GM21526 (cell line): ENCODE measurements around the gene NSUN3.
"Not testable (repeated sequence)": the region's sequence is repeated elsewhere in the genome, so short reads cannot be mapped to it uniquely, and the experiment has no call there.

Experiments used
- ATAC-seq: cut with Tn5 transposase; IDR thresholded peaks from one replicate; pipeline ENCODE4 v1.9.1; 2021; ENCODE audit warnings: moderate library complexity; ENCODE audit not compliant: unreplicated experiment, low FRiP score

Gene NSUN3

GRCh38 chr3:94062513-94063404 lies at the start of gene NSUN3, which contains the start of gene DHFR2:
TSS of gene NSUN3 (plus strand) at chr3:94063061. CDS start at chr3:94063127, 66 bp downstream.
TSS of gene DHFR2 (minus strand) at chr3:94062916. CDS start at chr3:94061511, 1,405 bp downstream.
- peak; percentile 93 for ATAC-seq

GRCh38 chr3:94015025-94015424 lies 47.8 kb upstream of the NSUN3 start:
- ATAC-seq, result no peak

GRCh38 chr3:94019659-94020058 lies 43.2 kb upstream of the NSUN3 start:
- ATAC-seq, result no peak

GRCh38 chr3:94020293-94020692 lies 42.6 kb upstream of the NSUN3 start:
- no peak for ATAC-seq

- ATAC-seq, result no peak
Measured at GRCh38 chr3:94024385-94024784, 38.5 kb upstream of the NSUN3 start.

GRCh38 chr3:94026623-94027022 lies 36.2 kb upstream of the NSUN3 start:
- no peak for ATAC-seq

GRCh38 chr3:94028093-94028837 lies 34.6 kb upstream of the NSUN3 start, which contains the start of gene STX19:
TSS of gene STX19 (minus strand) at chr3:94028597. CDS start at chr3:94015269, 13,328 bp downstream.
- ATAC-seq, result no peak

- no peak for ATAC-seq
Measured at GRCh38 chr3:94036909-94037507, 25.9 kb upstream of the NSUN3 start.

GRCh38 chr3:94043285-94043684 lies 19.6 kb upstream of the NSUN3 start:
- ATAC-seq, result no peak

- ATAC-seq, result not testable (repeated sequence)
Measured at GRCh38 chr3:94044100-94044936, 18.5 kb upstream of the NSUN3 start.

- no peak for ATAC-seq
Measured at GRCh38 chr3:94046533-94046932, 16.3 kb upstream of the NSUN3 start.

- no peak for ATAC-seq
Measured at GRCh38 chr3:94049267-94049666, 13.6 kb upstream of the NSUN3 start.

- no peak for ATAC-seq
Measured at GRCh38 chr3:94050546-94050945, 12.3 kb upstream of the NSUN3 start.

GRCh38 chr3:94061297-94061696 lies 1.6 kb upstream of the NSUN3 start:
- ATAC-seq, result no peak

- no peak for ATAC-seq
Measured at GRCh38 chr3:94063496-94064119, 747 bp downstream of the NSUN3 start.

GRCh38 chr3:94064243-94064860 lies 1.5 kb downstream of the NSUN3 start:
- no peak for ATAC-seq

GRCh38 chr3:94065122-94065521 lies 2.3 kb downstream of the NSUN3 start:
- ATAC-seq, result no peak

GRCh38 chr3:94065819-94066480 lies 3.1 kb downstream of the NSUN3 start:
- ATAC-seq, result no peak
